GM19372 (cell line): ENCODE results near the gene SIAH2.
A peak's percentile ranks its signal among the peaks of the same experiment; 100 is the strongest.

ENCODE experiments used
- ATAC-seq: cut with Tn5 transposase; IDR thresholded peaks from one replicate; pipeline ENCODE4 v1.9.1; 2021; ENCODE audit warnings: mild to moderate bottlenecking, low read depth, moderate library complexity; ENCODE audit not compliant: unreplicated experiment

SIAH2 gene

GRCh38 chr3:150736903-150737832 is 25.8 kb downstream of the SIAH2 start:
- ATAC-seq: no peak

DNA sequence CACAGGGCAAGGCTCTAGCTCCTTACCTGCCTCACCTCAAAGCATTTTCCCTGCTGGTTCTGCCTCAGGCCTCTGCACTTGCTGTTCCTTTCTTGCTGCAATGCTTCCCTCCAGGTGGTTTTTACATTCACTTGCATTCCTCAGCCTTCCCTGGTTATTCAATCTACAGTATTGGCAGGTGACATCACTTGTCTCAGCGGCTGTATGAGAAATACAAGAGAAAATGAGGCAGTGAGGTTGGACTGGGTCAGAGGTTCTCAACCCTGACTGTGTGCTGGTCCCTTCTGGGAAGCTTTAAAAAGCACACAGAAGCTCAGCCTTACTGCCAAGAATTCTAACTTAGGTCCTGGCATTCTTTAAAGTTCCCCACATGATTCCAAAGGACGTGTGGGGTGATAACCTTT is 26.7 kb downstream of the SIAH2 start:
- no peak for ATAC-seq

DNA sequence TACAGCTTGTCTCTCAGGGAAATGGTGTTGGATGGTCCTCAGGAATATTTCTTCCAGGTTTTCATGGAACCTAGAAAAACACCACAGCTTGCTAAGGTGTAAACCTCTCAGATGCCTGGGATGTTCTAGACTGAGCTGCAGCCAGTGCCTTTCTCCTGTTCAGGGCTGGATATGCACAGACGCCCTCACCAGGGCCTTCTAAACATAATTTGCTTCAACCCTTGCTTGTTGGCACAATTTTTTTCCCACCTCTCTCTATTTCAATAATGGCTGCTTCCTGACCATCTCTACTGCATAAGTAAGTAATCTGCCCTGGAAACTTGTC is 28.2 kb downstream of the SIAH2 start:
- ATAC-seq: no peak

GRCh38 chr3:150733936-150734794 is 28.8 kb downstream of the SIAH2 start:
- no peak for ATAC-seq

DNA sequence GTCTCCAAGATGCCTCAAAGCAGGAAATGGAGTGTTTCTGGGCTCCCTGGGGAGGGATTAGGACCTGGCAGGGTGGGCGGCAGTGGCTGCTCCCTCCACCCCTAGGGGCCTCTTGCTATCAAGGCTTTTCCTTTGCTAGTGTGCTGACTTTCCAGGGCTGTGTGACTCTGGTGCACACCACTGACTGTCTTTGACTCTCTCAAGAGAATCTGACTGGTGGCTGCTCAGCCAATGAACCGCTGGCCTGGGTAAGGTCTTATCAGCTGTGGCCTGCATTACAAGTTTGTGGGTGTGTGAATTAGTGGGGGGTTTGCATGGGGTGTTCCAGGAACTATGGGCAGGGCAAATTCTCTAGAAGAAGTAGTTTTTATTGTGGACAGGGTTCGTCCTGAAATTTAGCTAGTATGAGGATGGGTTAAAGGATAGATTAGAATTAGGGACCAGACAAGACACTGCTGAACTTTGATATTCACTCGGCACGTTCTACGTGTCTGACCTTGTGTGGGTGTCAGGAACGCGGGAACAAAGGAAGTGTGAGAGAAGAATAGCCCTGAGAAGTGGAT is 29.5 kb downstream of the SIAH2 start:
- no peak for ATAC-seq

DNA sequence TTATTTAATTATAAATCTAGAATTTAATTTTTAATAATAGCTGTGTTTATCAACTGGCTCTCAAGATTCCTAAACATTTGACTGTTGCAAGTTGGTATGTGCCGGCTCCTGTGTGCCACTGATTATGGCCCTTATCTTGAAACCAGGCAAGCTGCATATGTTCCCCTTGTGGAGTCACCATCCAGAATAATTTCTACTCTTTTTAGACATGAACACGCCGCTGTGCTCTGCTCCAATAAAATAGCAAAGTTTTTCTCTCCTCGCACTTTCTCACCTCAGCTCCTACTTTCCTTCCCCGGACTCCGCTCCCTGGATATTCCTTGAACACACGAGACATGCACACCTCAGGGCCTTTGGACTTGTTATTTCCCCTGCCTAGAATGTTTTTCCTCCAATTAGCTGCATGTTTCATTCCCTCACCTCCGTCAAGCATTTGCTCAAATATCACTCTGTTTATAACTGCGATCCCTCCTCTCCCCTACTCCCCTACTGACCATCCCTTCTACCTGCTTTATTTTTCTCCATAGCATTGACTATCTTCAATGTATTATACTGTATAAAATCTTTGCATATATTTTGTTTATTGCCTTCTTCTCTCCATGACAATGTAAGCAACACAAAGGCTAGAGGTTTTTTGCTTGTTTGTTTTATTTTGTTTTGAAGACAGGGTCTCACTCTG is 33.1 kb downstream of the SIAH2 start:
- ATAC-seq: no peak

- no peak for ATAC-seq
Measured at GRCh38 chr3:150727653-150728502, 35.1 kb downstream of the SIAH2 start.

GRCh38 chr3:150725548-150725947 is 37.4 kb downstream of the SIAH2 start:
- no peak for ATAC-seq

GRCh38 chr3:150723946-150724345 is 39.0 kb downstream of the SIAH2 start:
- no peak for ATAC-seq

GRCh38 chr3:150722267-150722666 is 40.7 kb downstream of the SIAH2 start:
- no peak for ATAC-seq

DNA sequence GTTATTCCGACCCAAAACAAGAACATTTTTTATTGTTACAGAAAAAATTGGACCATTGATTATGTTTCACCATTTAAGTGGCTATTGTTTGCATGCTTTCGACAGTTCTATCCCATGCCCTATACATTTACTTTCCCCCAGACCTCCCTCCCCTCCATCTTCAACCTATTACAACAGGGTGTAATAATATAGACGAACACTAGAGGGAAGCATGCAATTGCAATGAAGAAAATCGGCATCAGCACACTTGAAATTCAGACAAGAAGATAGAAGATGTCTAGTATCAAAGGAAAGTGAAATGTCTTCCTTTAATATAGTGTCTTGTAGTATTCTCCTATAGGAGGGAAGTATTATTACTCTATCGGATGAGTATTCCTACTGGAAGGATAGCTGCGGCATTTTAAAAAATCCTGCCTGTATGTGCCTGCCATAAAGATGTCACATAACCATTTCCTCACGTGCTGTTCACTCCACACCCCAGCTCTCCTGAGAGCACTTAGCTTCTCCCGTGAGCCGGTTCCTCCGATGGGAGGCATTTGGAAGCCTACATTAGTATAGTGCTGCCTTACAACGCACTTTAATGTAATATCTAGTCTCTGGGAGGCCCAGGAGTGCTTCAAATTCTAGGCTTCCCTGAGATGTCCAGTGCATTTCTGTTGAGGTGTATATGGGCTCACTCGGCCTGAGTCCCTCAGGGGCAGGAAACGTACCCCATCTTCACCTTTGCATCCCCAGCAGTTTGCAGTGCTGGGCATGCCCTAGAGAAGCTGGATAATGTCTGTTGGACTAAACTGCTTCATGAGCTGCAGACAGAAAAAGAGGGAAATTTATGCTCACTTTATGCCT is 41.5 kb downstream of the SIAH2 start:
- ATAC-seq: peak; percentile 81

GRCh38 chr3:150720444-150720843 is 42.5 kb downstream of the SIAH2 start:
- no peak for ATAC-seq

DNA sequence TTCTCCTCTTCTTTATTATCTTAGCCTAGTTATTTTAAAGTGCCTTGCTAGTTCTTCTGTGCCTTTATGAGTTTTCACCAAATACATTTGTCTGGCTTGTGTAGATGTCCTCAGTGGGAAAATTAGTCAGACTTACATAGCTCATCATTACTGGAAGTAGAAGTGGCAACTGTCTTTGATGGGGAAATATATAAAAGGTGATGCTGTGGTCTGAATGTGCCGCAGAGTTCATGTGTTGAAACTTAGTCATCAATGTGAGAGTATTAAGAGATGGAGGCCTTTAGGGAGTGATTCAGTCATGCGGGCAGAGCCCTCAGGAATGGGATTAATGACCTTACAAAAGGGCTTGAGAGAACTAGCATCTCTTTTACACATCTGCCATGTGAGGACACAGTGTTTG is 52.9 kb downstream of the SIAH2 start:
- no peak for ATAC-seq

DNA sequence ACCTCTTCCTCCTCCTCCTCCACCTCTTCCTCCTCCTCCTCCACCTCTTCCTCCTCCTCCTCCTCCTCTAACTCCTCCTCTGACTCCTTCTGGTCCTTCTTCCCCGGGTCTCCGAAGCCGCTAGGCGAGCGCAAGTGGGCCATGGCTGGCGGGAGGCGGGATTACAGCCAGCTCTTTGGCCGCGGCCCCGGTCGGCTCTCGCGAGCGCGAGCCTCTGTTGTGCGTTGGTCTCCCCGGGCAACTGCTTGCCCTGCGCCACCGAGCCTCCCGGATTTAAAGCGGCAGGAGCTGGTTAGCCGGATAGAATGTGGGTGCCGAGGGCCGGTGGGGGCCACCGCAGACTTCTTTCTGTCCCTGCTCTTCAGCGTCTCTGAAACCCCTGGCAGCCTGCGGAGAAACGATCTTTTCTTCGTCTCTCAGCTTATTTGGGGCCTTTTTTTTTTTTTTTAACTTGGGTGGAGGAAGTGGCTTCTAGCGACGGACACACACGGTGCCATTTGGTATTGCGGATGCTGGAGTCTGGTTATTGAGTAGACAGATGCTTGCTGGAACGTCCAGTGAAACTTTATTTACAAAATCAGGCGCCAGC is 59.1 kb downstream of the SIAH2 start, which contains the start of gene ERICH6:
ERICH6 (minus strand) TSS at position 165 of the 589 bp plus-strand sequence; CDS start at position 143, 22 bp downstream.
- ATAC-seq: peak; percentile 99

- peak; percentile 32 for ATAC-seq
Measured at GRCh38 chr3:150703299-150703755, 59.6 kb downstream of the SIAH2 start.

GRCh38 chr3:150699068-150699639 is 63.8 kb downstream of the SIAH2 start:
- no peak for ATAC-seq

DNA sequence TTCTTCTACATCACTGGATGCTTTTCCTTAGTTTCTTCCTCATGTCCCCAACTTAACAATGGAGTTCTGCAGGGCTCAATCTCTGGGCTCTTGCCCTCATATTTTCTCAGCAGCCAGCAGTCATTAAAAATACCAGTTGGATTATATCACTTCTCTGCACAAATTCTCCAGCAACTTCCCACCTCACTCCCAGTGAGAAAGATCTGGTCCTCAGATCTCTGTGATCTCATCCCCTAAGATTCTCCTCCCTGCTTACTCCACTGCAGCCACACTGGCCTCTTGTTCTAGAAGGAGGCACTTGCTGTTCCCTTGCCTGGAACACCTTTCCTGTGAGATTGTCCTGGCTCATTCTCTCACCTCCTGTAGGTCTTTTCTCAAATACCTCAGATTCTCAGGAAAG is 65.3 kb downstream of the SIAH2 start:
- no peak for ATAC-seq
